ENCODE data around the gene UBE2D1.

DNA sequence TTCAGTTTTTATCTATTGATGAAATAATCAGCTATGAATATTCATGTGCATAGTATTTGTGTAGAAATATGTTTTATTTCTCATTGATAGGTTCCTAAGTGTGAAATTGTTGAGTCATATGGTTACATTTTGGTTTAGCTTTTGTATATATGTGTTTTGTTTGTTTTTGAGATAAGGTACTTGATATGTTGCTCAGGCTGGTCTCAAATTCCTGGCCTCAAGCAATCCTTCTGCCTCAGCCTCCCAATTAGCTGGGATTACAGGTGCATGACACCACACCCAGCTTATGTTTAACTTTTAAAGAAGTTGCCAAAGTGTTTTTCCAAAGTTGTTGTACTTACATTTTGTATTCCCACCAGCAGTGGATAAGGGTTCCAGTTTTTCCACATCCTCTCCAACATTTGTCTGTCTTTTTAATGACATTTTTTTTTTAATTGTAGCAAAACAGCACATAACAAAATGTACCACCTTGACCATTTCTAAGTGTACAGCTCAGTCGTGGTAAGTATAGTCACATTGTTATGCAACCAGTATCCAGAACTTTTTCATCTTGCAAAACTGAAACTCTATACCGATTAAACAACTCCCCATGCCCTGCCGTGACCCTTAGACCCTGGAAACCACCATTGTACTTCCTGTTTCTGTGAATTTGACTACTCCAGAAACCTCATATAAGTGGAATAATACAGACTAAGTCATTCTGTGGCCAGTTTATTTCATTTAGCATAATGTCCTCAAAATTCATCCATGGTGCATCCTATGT is 12.6 kb upstream of the UBE2D1 start:
- TF ChIP-seq, protein P1, sequence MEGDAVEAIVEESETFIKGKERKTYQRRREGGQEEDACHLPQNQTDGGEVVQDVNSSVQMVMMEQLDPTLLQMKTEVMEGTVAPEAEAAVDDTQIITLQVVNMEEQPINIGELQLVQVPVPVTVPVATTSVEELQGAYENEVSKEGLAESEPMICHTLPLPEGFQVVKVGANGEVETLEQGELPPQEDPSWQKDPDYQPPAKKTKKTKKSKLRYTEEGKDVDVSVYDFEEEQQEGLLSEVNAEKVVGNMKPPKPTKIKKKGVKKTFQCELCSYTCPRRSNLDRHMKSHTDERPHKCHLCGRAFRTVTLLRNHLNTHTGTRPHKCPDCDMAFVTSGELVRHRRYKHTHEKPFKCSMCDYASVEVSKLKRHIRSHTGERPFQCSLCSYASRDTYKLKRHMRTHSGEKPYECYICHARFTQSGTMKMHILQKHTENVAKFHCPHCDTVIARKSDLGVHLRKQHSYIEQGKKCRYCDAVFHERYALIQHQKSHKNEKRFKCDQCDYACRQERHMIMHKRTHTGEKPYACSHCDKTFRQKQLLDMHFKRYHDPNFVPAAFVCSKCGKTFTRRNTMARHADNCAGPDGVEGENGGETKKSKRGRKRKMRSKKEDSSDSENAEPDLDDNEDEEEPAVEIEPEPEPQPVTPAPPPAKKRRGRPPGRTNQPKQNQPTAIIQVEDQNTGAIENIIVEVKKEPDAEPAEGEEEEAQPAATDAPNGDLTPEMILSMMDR (conservative IDR thresholded peaks at IDR 0.05; ENCODE audit: low read depth, low read length) = no peak
- no peak for TF ChIP-seq RAD21 (IDR thresholded peaks at IDR 0.05; ENCODE audit: low read length)
- no peak for TF ChIP-seq POLR2A (IDR thresholded peaks at IDR 0.05; ENCODE audit: low read depth, low read length)
- no peak for TF ChIP-seq MXI1 (IDR thresholded peaks at IDR 0.05; ENCODE audit: borderline replicate concordance, low read depth, low read length)
- TF ChIP-seq, protein P2, sequence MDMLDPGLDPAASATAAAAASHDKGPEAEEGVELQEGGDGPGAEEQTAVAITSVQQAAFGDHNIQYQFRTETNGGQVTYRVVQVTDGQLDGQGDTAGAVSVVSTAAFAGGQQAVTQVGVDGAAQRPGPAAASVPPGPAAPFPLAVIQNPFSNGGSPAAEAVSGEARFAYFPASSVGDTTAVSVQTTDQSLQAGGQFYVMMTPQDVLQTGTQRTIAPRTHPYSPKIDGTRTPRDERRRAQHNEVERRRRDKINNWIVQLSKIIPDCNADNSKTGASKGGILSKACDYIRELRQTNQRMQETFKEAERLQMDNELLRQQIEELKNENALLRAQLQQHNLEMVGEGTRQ (IDR thresholded peaks at IDR 0.05; ENCODE audit: low read depth, low read length) = no peak
- no peak for TF ChIP-seq RCOR1 (IDR thresholded peaks at IDR 0.05; ENCODE audit: insufficient replicate concordance, low read length)
- no peak for TF ChIP-seq CEBPB (IDR thresholded peaks at IDR 0.05; ENCODE audit: low read depth, low read length)
- TF ChIP-seq RFX5 (IDR thresholded peaks at IDR 0.05; ENCODE audit: low read depth, low read length) = no peak
- no peak for TF ChIP-seq CHD1 (IDR thresholded peaks at IDR 0.05; ENCODE audit: low read depth, low read length)
- TF ChIP-seq FOS (IDR thresholded peaks at IDR 0.05; ENCODE audit: low read depth, low read length) = no peak
- no peak for TF ChIP-seq MAZ (IDR thresholded peaks at IDR 0.05; ENCODE audit: borderline replicate concordance, low read depth, low read length)
- no peak for TF ChIP-seq NFE2L2 (IDR thresholded peaks at IDR 0.05; ENCODE audit: low read depth, low read length)
- TF ChIP-seq MAFK (IDR thresholded peaks at IDR 0.05; ENCODE audit: low read depth, low read length) = no peak
- TF ChIP-seq BHLHE40 (IDR thresholded peaks at IDR 0.05; ENCODE audit: low read depth, low read length) = no peak
